ENCODE measurements around the gene ZNF224.

ZNF224 gene

GRCh38 chr19:44131955-44132354, 37.8 kb downstream of the ZNF224 start:
- DNase-seq = no peak

GRCh38 chr19:44141191-44142058, 47.3 kb downstream of the ZNF224 start, which contains the start of gene ZNF234:
TSS of gene ZNF234 (plus strand) at chr19:44141554. CDS start at chr19:44144633, 3,079 bp downstream.
- DNase-seq = peak; percentile 84 to 92 (median 88)

GRCh38 chr19:44142059-44142433, 47.9 kb downstream of the ZNF224 start:
- DNase-seq = peak; percentile 26 to 40 (median 30)

- DNase-seq = no peak
Observed at GRCh38 chr19:44149776-44150175, 55.6 kb downstream of the ZNF224 start.

- DNase-seq = no peak
Observed at GRCh38 chr19:44151491-44151890, 57.3 kb downstream of the ZNF224 start.

GRCh38 chr19:44156475-44156874, 62.3 kb downstream of the ZNF224 start:
- no peak for DNase-seq

Data from suppressor macrophage (primary cell).